Heart right ventricle (tissue), 16 donors: ENCODE data around the gene MED13. TPM values are rescaled to one million over a fixed set of nuclear protein-coding genes. Genes with fewer than 3 reads are reported as not detected.
A peak's percentile ranks its signal among the peaks of the same experiment; 100 is the strongest.

Source experiments
- ATAC-seq, 8 donors: fragments of 200-7000 bp; cut with Tn5 transposase; one replicate each; pipeline ENCODE4 v1.9.1; 2020; ENCODE audit warnings: mild to moderate bottlenecking in 8 of 8, moderate library complexity in 8 of 8, moderate number of reproducible peaks in 1 of 8
- DNase-seq, 2 donors: peaks; one replicate each; pipeline ENCODE4 v3.0.0-alpha.2; 2020
- H3K27ac ChIP-seq, 10 donors: fragments of 200-600 bp; sonication (generic) in 2 of 10; one replicate each; pipeline versions ENCODE4 v1.5.0 to v1.8.0; 2020 to 2022; ENCODE audit warnings: mild to moderate bottlenecking in 3 of 10
- H3K27me3 ChIP-seq, 7 donors: fragments of 200-600 bp; one replicate each; pipeline ENCODE4 v1.8.0; 2021 to 2022; ENCODE audit warnings: mild to moderate bottlenecking in 2 of 7
- H3K36me3 ChIP-seq, 9 donors: fragments of 200-600 bp; sonication (generic) in 1 of 9; one replicate each; pipeline versions ENCODE4 v1.5.0 to v1.8.0; 2020 to 2022; ENCODE audit warnings: mild to moderate bottlenecking in 2 of 9
- H3K4me1 ChIP-seq, 9 donors: fragments of 200-600 bp; sonication (generic) in 1 of 9; one replicate each; pipeline versions ENCODE4 v1.5.0 to v1.8.0; 2020 to 2022; ENCODE audit warnings: mild to moderate bottlenecking in 4 of 9
- H3K4me3 ChIP-seq, 10 donors: fragments of 200-600 bp; sonication (generic) in 2 of 10; one replicate each; pipeline versions ENCODE4 v1.5.0 to v1.8.0; 2020 to 2022; ENCODE audit warnings: mild to moderate bottlenecking in 7 of 10, moderate library complexity in 2 of 10
- H3K9me3 ChIP-seq, 11 donors: fragments of 200-600 bp in 10 of 11; sonication (generic) in 2 of 11; one replicate each; pipeline versions ENCODE4 v1.5.0 to v1.8.0; 2013 to 2022; ENCODE audit warnings: mild to moderate bottlenecking in 2 of 11, control low read depth in 1 of 11, moderate library complexity in 1 of 11
- WGBS, 2 donors: extraction: QIAGEN DNeasy Blood & Tissue Kit; methylation state at CpG; one replicate each; pipeline ENCODE4 v1.1.7; 2013; ENCODE audit warnings: inconsistent platforms in 1 of 2; 5-methylcytosine and 5-hydroxymethylcytosine counted together
- intact Hi-C, 10 donors: fragments of 100-400 bp; cut with DNase I; formaldehyde crosslinking; loops; one replicate each; pipeline versions ENCODE4 v1.11.1 to v1.14.2; 2022
- polyA plus RNA-seq, 2 donors: library from polyadenylated mRNA; stranded (reverse); fragments of 200-250 nt; gene quantifications; one replicate each; pipeline ENCODE4 v1.2.3, GENCODE V29; 2013
- total RNA-seq, 10 donors: library from RNA; stranded (reverse); fragmentation: NEBNext Ultra II Directional in 3 of 10; extraction: Animal tissue kit (Norgen Biotek cat#: 25700) in 3 of 10; gene quantifications; one replicate each; pipeline versions ENCODE4 v1.2.1 to v1.2.4, GENCODE V29; 2021 to 2023
- TF ChIP-seq, protein P1 (sequence below), 9 donors: fragments of 200-600 bp; sonication (generic) in 2 of 9; IDR thresholded peaks; one replicate each; pipeline versions ENCODE4 v1.5.0 to v1.8.0; 2021 to 2022; ENCODE audit warnings: antibody characterized with exemption in 9 of 9, mild to moderate bottlenecking in 5 of 9, moderate library complexity in 1 of 9
- donor health status: Arrhythmogenic right ventricular cardiomyopathy.
- donor health status: ischemic (EF 13 %, LVEDD 7.1; RV severe dilation, severe dysfunction).
- donor health status: healthy with polysubstance abuse.
- donor health status: DM: no; HTN: yes; CAD: no.
- donor health status: DM: no; HTN: no; CAD: no.
- donor health status: ischemic (EF 25% LVEDD 6.9; RV normal size, moderate dysfunction).
- donor health status: ischemic (EF 25% LVEDD 5.7; RV mildly dilated, moderate dysfunction).
- donor health status: healthy.
- donor health status: DM: yes; HTN: yes; CAD: no.
- donor health status: Ischemic cardiomyopathy.
- donor health status: ischemic (EF 35%, LVEDD 5.7; RV mildly dilated, moderate dysfunction).
- donor health status: nonischemic (EF 11% LVEDD 7.7; RV severe dilation, severe dysfunction).
- donor health status: DM: yes; HTN: yes; CAD: no.
- donor health status: PGD.
- donor health status: ischemic (EF 29% LVEDD 5.4; RV normal size, mild dysfunction).
- donor health status: nonischemic (EF 23%, LVEDD 6.1; RV moderate dilation, normal function).

MED13 gene
- total and polyA plus RNA-seq, 12 donors = 4.1 to 51.6 (median 35.7) TPM

DNA sequence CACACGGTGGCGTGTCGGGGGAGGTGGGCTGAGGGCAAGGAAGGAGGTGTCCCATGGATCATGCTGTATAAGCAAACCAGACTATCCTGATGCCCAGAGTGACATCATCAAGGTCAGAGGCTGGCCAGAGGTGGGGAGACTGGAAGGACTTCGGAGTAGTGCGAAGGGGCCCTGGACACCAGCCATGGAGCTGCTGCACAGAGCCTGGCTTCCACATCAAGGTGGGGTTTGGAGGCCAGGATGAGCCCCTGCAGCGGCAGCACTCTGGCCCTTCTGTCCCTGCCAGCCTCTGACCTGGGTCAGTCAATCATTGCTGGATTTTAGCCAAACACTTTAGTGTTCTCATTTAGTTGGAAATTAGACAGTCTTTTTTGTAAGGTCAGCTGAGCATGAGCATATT lies 34.8 kb downstream of the MED13 start:
- DNase-seq (no peak), ATAC-seq (peak in 2 of 8 donors; percentile 33 to 35)
- peaks cover 0 to 19% (median 14%) of the 10 kb centered on the region in 9 donors for H3K4me1 ChIP-seq
- no peak overlapping the region for H3K4me3 ChIP-seq
- intact Hi-C loops = no loop called here
- H3K9me3 ChIP-seq = no peaks in the 10 kb centered on the region
- 84 to 90% methylated on average over 6 of the region's 6 CpGs for WGBS, 2 donors
- peaks cover 4 to 100% (median 58%) of the 10 kb centered on the region in 9 donors for H3K36me3 ChIP-seq
- TF ChIP-seq, protein P1, sequence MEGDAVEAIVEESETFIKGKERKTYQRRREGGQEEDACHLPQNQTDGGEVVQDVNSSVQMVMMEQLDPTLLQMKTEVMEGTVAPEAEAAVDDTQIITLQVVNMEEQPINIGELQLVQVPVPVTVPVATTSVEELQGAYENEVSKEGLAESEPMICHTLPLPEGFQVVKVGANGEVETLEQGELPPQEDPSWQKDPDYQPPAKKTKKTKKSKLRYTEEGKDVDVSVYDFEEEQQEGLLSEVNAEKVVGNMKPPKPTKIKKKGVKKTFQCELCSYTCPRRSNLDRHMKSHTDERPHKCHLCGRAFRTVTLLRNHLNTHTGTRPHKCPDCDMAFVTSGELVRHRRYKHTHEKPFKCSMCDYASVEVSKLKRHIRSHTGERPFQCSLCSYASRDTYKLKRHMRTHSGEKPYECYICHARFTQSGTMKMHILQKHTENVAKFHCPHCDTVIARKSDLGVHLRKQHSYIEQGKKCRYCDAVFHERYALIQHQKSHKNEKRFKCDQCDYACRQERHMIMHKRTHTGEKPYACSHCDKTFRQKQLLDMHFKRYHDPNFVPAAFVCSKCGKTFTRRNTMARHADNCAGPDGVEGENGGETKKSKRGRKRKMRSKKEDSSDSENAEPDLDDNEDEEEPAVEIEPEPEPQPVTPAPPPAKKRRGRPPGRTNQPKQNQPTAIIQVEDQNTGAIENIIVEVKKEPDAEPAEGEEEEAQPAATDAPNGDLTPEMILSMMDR (IDR thresholded peaks at IDR 0.05) = no peak
- no peaks in the 10 kb centered on the region for H3K27me3 ChIP-seq
- no peak overlapping the region for H3K27ac ChIP-seq

DNA sequence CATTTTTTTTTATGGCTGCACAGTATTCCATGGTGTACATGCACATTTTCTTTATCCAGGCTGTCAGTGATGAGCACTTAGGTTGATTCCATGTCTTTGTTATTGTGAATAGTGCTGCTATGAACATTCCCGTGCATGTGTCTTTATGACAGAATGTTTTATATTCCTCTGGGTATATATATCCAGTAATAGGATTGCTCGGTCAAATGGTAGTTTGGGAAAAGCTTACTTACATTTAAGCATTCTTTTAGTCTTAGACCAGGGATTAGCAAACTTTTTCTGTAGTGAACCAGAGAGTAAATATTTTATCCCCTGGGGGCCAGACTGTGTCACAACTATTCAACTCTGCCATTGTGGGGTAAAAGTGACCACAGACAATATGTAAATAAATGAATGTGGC lies 40.2 kb downstream of the MED13 start:
- H3K27ac ChIP-seq = no peak overlapping the region
- peaks cover 0 to 19% (median 13%) of the 10 kb centered on the region in 9 donors for H3K4me1 ChIP-seq
- no peaks in the 10 kb centered on the region for H3K27me3 ChIP-seq
- 80 to 83% methylated on average over 2 of the region's 2 CpGs for WGBS, 2 donors
- H3K9me3 ChIP-seq = no peaks in the 10 kb centered on the region
- ATAC-seq (no peak), DNase-seq (no peak)
- TF ChIP-seq, protein P1 (IDR thresholded peaks at IDR 0.05) = no peak
- H3K4me3 ChIP-seq = no peak overlapping the region
- intact Hi-C loops = no loop called here
- peaks cover 0 to 93% (median 54%) of the 10 kb centered on the region in 9 donors for H3K36me3 ChIP-seq

DNA sequence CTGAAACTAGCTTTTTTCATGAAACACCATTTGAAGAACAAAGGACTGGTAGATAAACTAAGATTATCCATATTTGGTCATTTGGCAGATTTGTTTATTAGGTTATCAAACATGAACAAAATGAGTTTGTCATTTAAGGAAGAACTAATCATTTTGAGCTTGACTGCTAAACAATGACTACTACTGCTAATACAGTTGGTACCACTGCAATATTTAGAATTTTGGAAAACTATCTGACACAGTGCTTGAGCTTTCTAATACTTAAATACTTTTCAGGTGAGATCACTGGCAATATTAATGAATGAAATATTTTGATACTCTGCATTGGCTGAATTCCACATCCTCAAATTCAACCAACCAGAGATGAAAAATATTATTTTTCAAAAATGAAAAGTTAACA lies 47.2 kb downstream of the MED13 start:
- DNase-seq = no peak
- TF ChIP-seq, protein P1 (IDR thresholded peaks at IDR 0.05) = no peak
- Histone ChIP-seq H3K4me3 (no peak overlapping the region), H3K9me3 (peaks cover 0 to 7% (median 0%) of the 10 kb centered on the region in 11 donors), H3K36me3 (peaks cover 0 to 86% (median 20%) of the 10 kb centered on the region in 9 donors), H3K4me1 (peaks cover 0 to 13% (median 0%) of the 10 kb centered on the region in 9 donors), H3K27me3 (no peaks in the 10 kb centered on the region), H3K27ac (no peak overlapping the region)
- intact Hi-C loops = no loop called here
- ATAC-seq = no peak

DNA sequence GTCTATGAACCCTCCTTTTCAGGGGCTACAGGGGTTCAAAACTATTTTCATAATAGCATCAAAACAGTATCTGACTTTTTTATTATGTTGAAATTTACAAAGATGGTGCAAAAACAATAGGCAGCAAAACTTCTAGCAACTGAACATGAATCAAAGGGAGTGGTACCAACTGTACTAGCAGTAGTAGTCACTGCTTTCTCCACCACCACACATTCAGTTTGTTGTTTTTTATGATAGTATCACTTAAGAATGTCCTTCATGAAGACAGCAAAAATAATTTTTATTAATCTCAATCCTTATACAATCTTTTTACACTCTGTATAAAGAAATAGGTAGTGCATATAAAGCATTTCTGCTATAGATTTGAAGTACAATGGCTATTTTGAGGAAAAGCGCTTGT lies 47.6 kb downstream of the MED13 start:
- TF ChIP-seq, protein P1 (IDR thresholded peaks at IDR 0.05) = no peak
- no peak overlapping the region for H3K4me3 ChIP-seq
- H3K27ac ChIP-seq = no peak overlapping the region
- WGBS, 2 donors = 96 to 99% methylated on average over 1 of the region's 1 CpG
- no peak for DNase-seq
- intact Hi-C loops = no loop called here
- no peaks in the 10 kb centered on the region for H3K27me3 ChIP-seq
- H3K36me3 ChIP-seq = peaks cover 0 to 86% (median 20%) of the 10 kb centered on the region in 9 donors
- H3K4me1 ChIP-seq = peaks cover 0 to 13% (median 0%) of the 10 kb centered on the region in 9 donors
- no peak for ATAC-seq
- H3K9me3 ChIP-seq = peaks cover 0 to 7% (median 0%) of the 10 kb centered on the region in 11 donors
